Measurements from ENCODE around the gene SORL1.

- TF ChIP-seq EZH2 (IDR thresholded peaks at IDR 0.05; ENCODE audit: insufficient read depth, poor library complexity, severe bottlenecking) (no peak), EZH2phosphoT487 (IDR thresholded peaks at IDR 0.05; ENCODE audit: insufficient read depth, low read depth) (no peak)
These were observed 109.1 kb downstream of the SORL1 start for GRCh38 chr11:121561240-121561639.

Data from GM23248 (cell line).